T-cell (primary cell): ENCODE measurements around the gene COL4A6. TPM values are rescaled to one million over a fixed set of nuclear protein-coding genes. Genes with fewer than 3 reads are reported as not detected.

Source experiments
- ATAC-seq, 4 experiments: fragments of 200-7000 bp in 3 of 4; fragments of 150-1000 bp in 1 of 4; cut with Tn5 transposase; replicated peaks in 1 of 4; 1 replicate in 3 of 4; 2 replicates in 1 of 4; pipeline ENCODE4 v1.10.0; 2021; ENCODE audit warnings: moderate library complexity in 3 of 4, mild to moderate bottlenecking in 2 of 4, moderate number of reproducible peaks in 1 of 4
- CTCF ChIA-PET, 2 donors: fragments of 300-600 bp; sonication (Branson Sonifier 250); formaldehyde crosslinking; loops; one replicate each; lab custom pipeline; 2022; ENCODE audit warnings: antibody characterized with exemption in 2 of 2; lab: Charles Lee
- POLR2A ChIA-PET, 2 donors: fragments of 300-600 bp; sonication (Branson Sonifier 250); formaldehyde crosslinking; loops; one replicate each; lab custom pipeline; 2022; ENCODE audit warnings: antibody characterized with exemption in 2 of 2; lab: Charles Lee
- DNase-seq, 35 experiments: peaks; one replicate each; pipeline versions ENCODE4 v3.0.0 to v3.0.0-alpha.2; 2013 to 2023
- H3K27ac ChIP-seq: one replicate; pipeline ENCODE4 v1.5.1; 2013; ENCODE audit warnings: low read length
- H3K27me3 ChIP-seq, 2 experiments: replicated peaks in 1 of 2; 1 replicate in 1 of 2; 2 replicates in 1 of 2; pipeline versions ENCODE4 v1.6.1 to v1.7.0; 2013; ENCODE audit warnings: low read length in 1 of 2, mixed read lengths in 1 of 2; ENCODE audit not compliant: control insufficient read depth in 2 of 2, insufficient read depth in 2 of 2; ENCODE audit errors: extremely low read depth in 1 of 2
- H3K36me3 ChIP-seq, 2 donors: 1 replicate in 1 of 2; 2 replicates in 1 of 2; pipeline versions ENCODE4 v1.6.1 to v1.7.0; 2013; ENCODE audit warnings: low read length in 1 of 2; ENCODE audit not compliant: control insufficient read depth in 2 of 2, insufficient read depth in 1 of 2; ENCODE audit errors: extremely low read depth in 1 of 2
- H3K4me1 ChIP-seq, 2 experiments: 1 replicate in 1 of 2; 2 replicates in 1 of 2; pipeline versions ENCODE4 v1.6.1 to v1.7.0; 2013; ENCODE audit warnings: low read length in 2 of 2, mixed read lengths in 1 of 2; ENCODE audit not compliant: insufficient read depth in 2 of 2, control insufficient read depth in 1 of 2; ENCODE audit errors: extremely low read depth in 1 of 2
- H3K4me3 ChIP-seq, 2 donors: 1 replicate in 1 of 2; 2 replicates in 1 of 2; pipeline versions ENCODE4 v1.5.1 to v1.7.0; 2013; ENCODE audit warnings: mild to moderate bottlenecking in 2 of 2, low read length in 1 of 2, moderate library complexity in 1 of 2; ENCODE audit not compliant: control insufficient read depth in 1 of 2; ENCODE audit errors: extremely low read depth in 1 of 2
- H3K9me3 ChIP-seq: 2 replicates; pipeline ENCODE4 v1.7.0; 2013
- H3K27ac Mint-ChIP-seq, 2 donors: one replicate each; pipeline ENCODE4 v1.8.0; 2020 to 2021; ENCODE audit warnings: mild to moderate bottlenecking in 2 of 2, mixed read lengths in 2 of 2
- H3K27me3 Mint-ChIP-seq, 2 donors: one replicate each; pipeline ENCODE4 v1.8.0; 2021 to 2022; ENCODE audit warnings: mixed read lengths in 2 of 2
- H3K36me3 Mint-ChIP-seq: one replicate; pipeline ENCODE4 v1.8.0; 2021; ENCODE audit warnings: mixed read lengths
- H3K4me1 Mint-ChIP-seq, 3 donors: one replicate each; pipeline ENCODE4 v1.8.0; 2020 to 2022; ENCODE audit warnings: mixed read lengths in 3 of 3, mild to moderate bottlenecking in 1 of 3
- H3K4me3 Mint-ChIP-seq, 3 donors: one replicate each; pipeline ENCODE4 v1.8.0; 2020 to 2022; ENCODE audit warnings: mild to moderate bottlenecking in 3 of 3, mixed read lengths in 3 of 3, moderate library complexity in 3 of 3
- H3K9me3 Mint-ChIP-seq, 3 donors: one replicate each; pipeline ENCODE4 v1.8.0; 2020 to 2022; ENCODE audit warnings: mixed read lengths in 3 of 3
- whole genome bisulfite sequencing: methylation state at CpG from one replicate; pipeline ENCODE4 v1.1.5; 2013; ENCODE audit warnings: missing lambda C conversion rate; ENCODE audit not compliant: insufficient coverage; 5-methylcytosine and 5-hydroxymethylcytosine counted together
- total RNA-seq, 35 experiments: library from RNA in 6 of 35; stranded (reverse) in 6 of 35; fragments of 120-200 nt in 1 of 35; gene quantifications; one replicate each; pipeline versions ENCODE4 v1.2.1 to v1.2.4 and lab custom pipeline; 2013 to 2026

The COL4A6 gene
- total RNA-seq, 5 donors from 2014 or later (not counting 1 experiment from before 2014, with no cell fraction given), result 0.03 to 0.22 (median 0.20) TPM; not detected in 2

DNA sequence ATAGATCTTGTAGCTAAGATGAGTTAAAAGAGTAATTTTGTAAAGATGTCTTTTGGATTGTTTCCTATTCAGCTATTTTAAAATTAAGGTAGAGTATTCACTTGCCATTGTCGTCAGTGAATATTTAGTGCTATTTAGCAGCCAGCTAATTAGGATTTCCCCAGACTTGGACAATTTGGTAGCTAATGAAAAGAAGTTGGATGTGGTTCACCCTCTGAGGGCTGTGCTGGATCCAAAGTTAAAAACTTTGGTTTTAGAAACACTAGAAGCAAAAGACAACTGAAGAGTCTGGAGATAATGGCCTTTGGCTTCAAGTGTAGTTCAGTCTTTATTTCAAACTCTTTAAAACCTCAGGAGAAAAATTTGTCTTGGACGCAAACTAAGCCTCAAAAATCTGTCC, 305.3 kb downstream of the COL4A6 start:
- no peaks in the 10 kb centered on the region for H3K4me1 ChIP-seq
- H3K27me3 ChIP-seq, result no peaks in the 10 kb centered on the region
- Mint-ChIP-seq H3K36me3 (peaks cover 50% of the 10 kb centered on the region), H3K9me3 (no peaks in the 10 kb centered on the region), H3K4me3 (no peak overlapping the region), H3K27ac (no peak overlapping the region), H3K4me1 (no peaks in the 10 kb centered on the region), H3K27me3 (peaks cover 0 to 7% of the 10 kb centered on the region in 2 donors)
- no peak for DNase-seq
- WGBS, result 100% methylated on average over 1 of the region's 2 CpGs
- no peaks in the 10 kb centered on the region for H3K9me3 ChIP-seq
- ATAC-seq, result no peak
- H3K27ac ChIP-seq, result no peak overlapping the region
- ChIA-PET POLR2A (interaction anchor here in 1 of 2 donors (0.6 kb wide), 1 partner anchor 140 kb away, joined by 6 read pairs; no protein-coding TSS in a partner anchor), CTCF (no interaction called here)
- H3K36me3 ChIP-seq, result peaks cover 0 to 29% of the 10 kb centered on the region in 2 donors
- no peak overlapping the region for H3K4me3 ChIP-seq

GRCh38 chrX:108132034-108132433, 306.2 kb downstream of the COL4A6 start:
- H3K36me3 Mint-ChIP-seq, result peaks cover 46% of the 10 kb centered on the region
- no CpG with 5 or more reads among the region's 8 CpGs for WGBS

GRCh38 chrX:108131471-108131870, 306.8 kb downstream of the COL4A6 start:
- Mint-ChIP-seq H3K27me3 (peaks cover 0 to 7% of the 10 kb centered on the region in 2 donors), H3K4me3 (no peak overlapping the region), H3K36me3 (peaks cover 46% of the 10 kb centered on the region), H3K27ac (no peak overlapping the region), H3K4me1 (no peaks in the 10 kb centered on the region), H3K9me3 (no peaks in the 10 kb centered on the region)
- ChIA-PET CTCF (no interaction called here), POLR2A (no interaction called here)
- no peak overlapping the region for H3K4me3 ChIP-seq
- ATAC-seq, result no peak
- no peak for DNase-seq
- 100% methylated on average over 1 of the region's 2 CpGs for WGBS
- H3K4me1 ChIP-seq, result no peaks in the 10 kb centered on the region
- H3K27me3 ChIP-seq, result no peaks in the 10 kb centered on the region
- no peaks in the 10 kb centered on the region for H3K9me3 ChIP-seq
- no peak overlapping the region for H3K27ac ChIP-seq
- H3K36me3 ChIP-seq, result peaks cover 0 to 27% of the 10 kb centered on the region in 2 donors

More at GRCh38 chrX:108132034-108132433, 306.2 kb downstream of the COL4A6 start:
- Mint-ChIP-seq H3K27me3 (peaks cover 0 to 7% of the 10 kb centered on the region in 2 donors), H3K27ac (no peak overlapping the region), H3K4me1 (no peaks in the 10 kb centered on the region), H3K4me3 (no peak overlapping the region), H3K9me3 (no peaks in the 10 kb centered on the region)
- peaks cover 0 to 25% of the 10 kb centered on the region in 2 donors for H3K36me3 ChIP-seq
- no peaks in the 10 kb centered on the region for H3K27me3 ChIP-seq
- no peak for DNase-seq
- no peak overlapping the region for H3K27ac ChIP-seq
- no peaks in the 10 kb centered on the region for H3K4me1 ChIP-seq
- POLR2A ChIA-PET, result no interaction called here
- CTCF ChIA-PET, result no interaction called here
- no peak overlapping the region for H3K4me3 ChIP-seq
- H3K9me3 ChIP-seq, result no peaks in the 10 kb centered on the region
- ATAC-seq, result no peak

DNA sequence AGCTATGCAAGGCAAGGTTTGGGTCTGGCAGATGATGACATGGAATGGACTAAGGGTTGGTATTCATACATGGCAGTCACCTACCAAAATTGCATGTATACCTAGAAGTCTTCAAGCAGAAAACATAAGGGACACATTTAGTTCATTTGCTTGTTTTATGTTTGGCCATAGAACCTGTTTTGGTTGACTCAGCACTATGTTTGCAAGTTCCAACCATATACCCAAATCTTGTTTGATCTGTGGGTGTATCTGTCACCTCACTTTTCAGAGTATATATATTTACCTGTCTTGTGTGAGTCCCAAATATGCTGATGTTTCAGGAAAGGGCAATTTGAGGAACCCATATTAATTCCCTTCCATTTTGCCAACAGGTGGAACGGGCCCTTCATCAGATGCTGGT, 307.3 kb downstream of the COL4A6 start:
- Histone ChIP-seq H3K36me3 (peaks cover 0 to 30% of the 10 kb centered on the region in 2 donors), H3K27me3 (no peaks in the 10 kb centered on the region), H3K4me3 (no peak overlapping the region), H3K9me3 (no peaks in the 10 kb centered on the region), H3K4me1 (no peaks in the 10 kb centered on the region), H3K27ac (no peak overlapping the region)
- WGBS, result no CpG with 5 or more reads among the region's 1 CpG
- Mint-ChIP-seq H3K27me3 (peaks cover 0 to 7% of the 10 kb centered on the region in 2 donors), H3K4me1 (no peaks in the 10 kb centered on the region), H3K36me3 (peaks cover 47% of the 10 kb centered on the region), H3K27ac (no peak overlapping the region), H3K9me3 (no peaks in the 10 kb centered on the region), H3K4me3 (no peak overlapping the region)
- ChIA-PET CTCF (no interaction called here), POLR2A (no interaction called here)
- no peak for ATAC-seq
- DNase-seq, result no peak

DNA sequence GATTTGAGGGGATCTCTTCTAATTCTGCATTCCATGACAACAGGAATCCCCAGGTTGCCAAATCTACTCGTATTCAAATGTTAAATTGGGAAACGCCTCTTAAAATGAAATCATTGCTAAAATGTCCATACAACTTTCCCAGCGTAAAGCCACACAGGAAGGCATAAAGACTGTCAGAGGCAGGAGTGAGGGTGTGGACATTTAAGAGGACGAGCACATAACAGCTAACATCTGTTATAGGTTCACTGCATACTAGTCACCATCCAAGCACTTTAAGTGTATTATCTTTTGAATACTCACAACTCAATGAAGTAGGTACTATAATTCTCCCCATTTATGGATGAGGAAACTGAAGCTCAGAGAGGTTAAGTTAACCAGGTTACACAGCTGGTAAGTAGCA, 311.1 kb downstream of the COL4A6 start:
- CTCF ChIA-PET, result interaction anchor here in 1 of 2 donors (0.6 kb wide), 1 partner anchor 23 kb away, joined by 3 read pairs; no protein-coding TSS in a partner anchor
- POLR2A ChIA-PET, result no interaction called here

GRCh38 chrX:108126661-108127060, 311.6 kb downstream of the COL4A6 start:
- no peak overlapping the region for H3K4me3 Mint-ChIP-seq
- DNase-seq (no peak), ATAC-seq (no peak)
- peaks cover 0 to 7% of the 10 kb centered on the region in 2 donors for H3K27me3 Mint-ChIP-seq
- H3K9me3 ChIP-seq, result no peaks in the 10 kb centered on the region
- WGBS, result no CpG with 5 or more reads among the region's 2 CpGs
- H3K4me1 Mint-ChIP-seq, result no peaks in the 10 kb centered on the region
- H3K4me3 ChIP-seq, result no peak overlapping the region
- H3K36me3 Mint-ChIP-seq, result peaks cover 31% of the 10 kb centered on the region
- H3K27ac Mint-ChIP-seq, result no peak overlapping the region
- H3K36me3 ChIP-seq, result peaks cover 0 to 20% of the 10 kb centered on the region in 2 donors
- H3K4me1 ChIP-seq, result no peaks in the 10 kb centered on the region
- no peak overlapping the region for H3K27ac ChIP-seq
- no peaks in the 10 kb centered on the region for H3K9me3 Mint-ChIP-seq
- POLR2A ChIA-PET, result no interaction called here
- CTCF ChIA-PET, result interaction anchor here in 1 of 2 donors (0.6 kb wide), 1 partner anchor 23 kb away, joined by 3 read pairs; no protein-coding TSS in a partner anchor
- no peaks in the 10 kb centered on the region for H3K27me3 ChIP-seq

More for the DNA sequence above, 311.1 kb downstream of the COL4A6 start:
- H3K27me3 Mint-ChIP-seq, result peaks cover 0 to 7% of the 10 kb centered on the region in 2 donors
- H3K27ac Mint-ChIP-seq, result no peak overlapping the region
- peaks cover 0 to 20% of the 10 kb centered on the region in 2 donors for H3K36me3 ChIP-seq
- no peak for DNase-seq
- H3K4me3 Mint-ChIP-seq, result no peak overlapping the region
- no peak for ATAC-seq
- H3K36me3 Mint-ChIP-seq, result peaks cover 34% of the 10 kb centered on the region
- H3K4me1 ChIP-seq, result no peaks in the 10 kb centered on the region
- H3K4me3 ChIP-seq, result no peak overlapping the region
- no peaks in the 10 kb centered on the region for H3K9me3 Mint-ChIP-seq
- no peaks in the 10 kb centered on the region for H3K27me3 ChIP-seq
- no peaks in the 10 kb centered on the region for H3K4me1 Mint-ChIP-seq
- no CpG with 5 or more reads among the region's 4 CpGs for WGBS
- no peak overlapping the region for H3K27ac ChIP-seq
- H3K9me3 ChIP-seq, result no peaks in the 10 kb centered on the region
